H1 (cell line): ENCODE data around the gene RCC2. TPM values are rescaled to one million over a fixed set of nuclear protein-coding genes. Genes with fewer than 3 reads are reported as not detected.

ENCODE experiments used
- CTBP2 ChIP-seq: IDR thresholded peaks from 2 replicates; pipeline ENCODE4 v1.7.0; 2011; ENCODE audit warnings: borderline replicate concordance, mild to moderate bottlenecking, moderate library complexity, mixed read lengths, low read length; ENCODE audit not compliant: insufficient read depth, insufficient read length
- NANOG ChIP-seq: IDR thresholded peaks from 2 replicates; pipeline ENCODE4 v1.6.1; 2011; ENCODE audit warnings: low read length, low read depth, mild to moderate bottlenecking, inconsistent platforms; ENCODE audit not compliant: insufficient read depth, poor library complexity, severe bottlenecking
- POLR2A ChIP-seq, 2 experiments: IDR thresholded peaks; 1 replicate in 1 of 2; 2 replicates in 1 of 2; pipeline ENCODE4 v1.6.1; 2011; ENCODE audit warnings: low read depth in 2 of 2, low read length in 2 of 2, mild to moderate bottlenecking in 2 of 2; ENCODE audit errors: control extremely low read depth in 1 of 2
- RNF2 ChIP-seq: fragments of 200-900, 300-1000 bp; sonication (generic); IDR thresholded peaks from 2 replicates; pipeline ENCODE4 v1.7.1; 2016; ENCODE audit warnings: borderline replicate concordance, low read depth, mild to moderate bottlenecking, antibody characterized with exemption, low read length; ENCODE audit not compliant: poor library complexity, severe bottlenecking; ENCODE audit errors: missing control alignments
- polyA plus RNA-seq, 7 experiments: library from polyadenylated mRNA; depleted of rRNA in 3 of 7; stranded (reverse) in 5 of 7; unstranded in 2 of 7; fragments of >200 nt in 5 of 7; fragments of 200-250 nt in 2 of 7; gene quantifications; 1 replicate in 5 of 7; 2 replicates in 1 of 7; 4 replicates in 1 of 7; pipeline versions ENCODE4 v1.2.1 to v1.2.3, GENCODE V29; 2011 to 2013; ENCODE audit warnings: missing spikeins in 2 of 7, mixed read lengths in 2 of 7
- total RNA-seq: library from RNA; stranded (reverse); fragmentation: NEBNext Ultra II Directional; extraction: Animal tissue kit (Norgen Biotek cat#: 25700); gene quantifications from 2 replicates; pipeline ENCODE4 v1.2.1, GENCODE V29; 2021

Gene RCC2
- total and polyA plus RNA-seq, 2 of the 8 experiments (the other 6 are each of a cell fraction or from before 2014, with no cell fraction given) = 229 to 455 TPM

GRCh38 chr1:17439250-17440073 lies at the start of gene RCC2 (continued):
- TF ChIP-seq RNF2 (no peak), NANOG (no peak), POLR2A (IDR thresholded peaks at IDR 0.05; ENCODE audit: control extremely low read depth in 1 of 2, low read depth in 2 of 2, low read length in 2 of 2) (peak in 1 of 2 experiments; percentile 44; a peak in 1 of 3 replicates), CTBP2 (no peak)
